Neuron (in vitro differentiated cells): Measurements from ENCODE around the gene CMIP.

Experiments
- H2AFZ ChIP-seq: one replicate; pipeline ENCODE4 v1.6.1; 2013; ENCODE audit warnings: low read depth, mild to moderate bottlenecking, inconsistent platforms, low read length, moderate library complexity
- H3K27me3 ChIP-seq: one replicate; pipeline ENCODE4 v1.6.1; 2013; ENCODE audit warnings: low read length; ENCODE audit not compliant: insufficient read depth
- H3K36me3 ChIP-seq: one replicate; pipeline ENCODE4 v1.6.1; 2013; ENCODE audit warnings: low read length; ENCODE audit not compliant: insufficient read depth
- H3K4me1 ChIP-seq: one replicate; pipeline ENCODE4 v1.6.1; 2013; ENCODE audit warnings: low read length; ENCODE audit not compliant: insufficient read depth
- H3K4me3 ChIP-seq: 2 replicates; pipeline ENCODE4 v1.5.1; 2013; ENCODE audit warnings: mild to moderate bottlenecking, low read length, moderate library complexity
- H3K9me3 ChIP-seq: one replicate; pipeline ENCODE4 v1.6.1; 2013; ENCODE audit warnings: low read length

CMIP gene

GRCh38 chr16:81533175-81533507, 88.5 kb downstream of the CMIP start:
- Histone ChIP-seq H3K9me3 (peaks cover 10% of the 10 kb centered on the region), H3K27me3 (no peaks in the 10 kb centered on the region), H3K36me3 (no peaks in the 10 kb centered on the region), H2AFZ (no peak overlapping the region), H3K4me1 (no peaks in the 10 kb centered on the region), H3K4me3 (no peak overlapping the region)

GRCh38 chr16:81535679-81536360, 91.2 kb downstream of the CMIP start:
- Histone ChIP-seq H3K4me1 (peaks cover 8% of the 10 kb centered on the region), H2AFZ (no peak overlapping the region), H3K9me3 (no peaks in the 10 kb centered on the region), H3K36me3 (no peaks in the 10 kb centered on the region), H3K4me3 (no peak overlapping the region), H3K27me3 (no peaks in the 10 kb centered on the region)

GRCh38 chr16:81536648-81537047, 92.0 kb downstream of the CMIP start:
- Histone ChIP-seq H3K27me3 (no peaks in the 10 kb centered on the region), H3K36me3 (no peaks in the 10 kb centered on the region), H3K9me3 (no peaks in the 10 kb centered on the region), H3K4me3 (no peak overlapping the region), H3K4me1 (peaks cover 13% of the 10 kb centered on the region), H2AFZ (no peak overlapping the region)

- no peak overlapping the region for H3K4me3 ChIP-seq
- H3K9me3 ChIP-seq = no peaks in the 10 kb centered on the region
- H3K4me1 ChIP-seq = peaks cover 26% of the 10 kb centered on the region
- no peaks in the 10 kb centered on the region for H3K27me3 ChIP-seq
- H2AFZ ChIP-seq = no peak overlapping the region
- H3K36me3 ChIP-seq = no peaks in the 10 kb centered on the region
Measured at GRCh38 chr16:81537721-81538561, 93.3 kb downstream of the CMIP start.

GRCh38 chr16:81539009-81539758, 94.6 kb downstream of the CMIP start:
- Histone ChIP-seq H3K4me1 (peaks cover 34% of the 10 kb centered on the region), H2AFZ (no peak overlapping the region), H3K27me3 (no peaks in the 10 kb centered on the region), H3K4me3 (no peak overlapping the region), H3K9me3 (no peaks in the 10 kb centered on the region), H3K36me3 (no peaks in the 10 kb centered on the region)

- H3K36me3 ChIP-seq = no peaks in the 10 kb centered on the region
- no peak overlapping the region for H2AFZ ChIP-seq
- H3K4me1 ChIP-seq = peaks cover 34% of the 10 kb centered on the region
- no peak overlapping the region for H3K4me3 ChIP-seq
- no peaks in the 10 kb centered on the region for H3K9me3 ChIP-seq
- no peaks in the 10 kb centered on the region for H3K27me3 ChIP-seq
Measured at GRCh38 chr16:81539759-81540472, 95.3 kb downstream of the CMIP start.

GRCh38 chr16:81541314-81541713, 96.7 kb downstream of the CMIP start:
- Histone ChIP-seq H3K27me3 (no peaks in the 10 kb centered on the region), H3K4me1 (peaks cover 34% of the 10 kb centered on the region), H3K9me3 (no peaks in the 10 kb centered on the region), H3K36me3 (no peaks in the 10 kb centered on the region), H2AFZ (no peak overlapping the region), H3K4me3 (no peak overlapping the region)

- Histone ChIP-seq H3K27me3 (no peaks in the 10 kb centered on the region), H3K4me3 (no peak overlapping the region), H2AFZ (no peak overlapping the region), H3K4me1 (peaks cover 34% of the 10 kb centered on the region), H3K36me3 (no peaks in the 10 kb centered on the region), H3K9me3 (no peaks in the 10 kb centered on the region)
Measured at GRCh38 chr16:81542609-81543570, 98.3 kb downstream of the CMIP start.

GRCh38 chr16:81543571-81543970, 99.0 kb downstream of the CMIP start:
- Histone ChIP-seq H3K27me3 (no peaks in the 10 kb centered on the region), H3K4me1 (peaks cover 34% of the 10 kb centered on the region), H3K36me3 (no peaks in the 10 kb centered on the region), H3K4me3 (no peak overlapping the region), H3K9me3 (no peaks in the 10 kb centered on the region), H2AFZ (no peak overlapping the region)

GRCh38 chr16:81544261-81544660, 99.7 kb downstream of the CMIP start:
- Histone ChIP-seq H3K36me3 (no peaks in the 10 kb centered on the region), H3K4me3 (no peak overlapping the region), H3K9me3 (no peaks in the 10 kb centered on the region), H2AFZ (no peak overlapping the region), H3K27me3 (no peaks in the 10 kb centered on the region), H3K4me1 (peaks cover 28% of the 10 kb centered on the region)

GRCh38 chr16:81544700-81545271, 100.2 kb downstream of the CMIP start:
- H3K36me3 ChIP-seq = no peaks in the 10 kb centered on the region
- H3K9me3 ChIP-seq = no peaks in the 10 kb centered on the region
- no peaks in the 10 kb centered on the region for H3K27me3 ChIP-seq
- H3K4me1 ChIP-seq = peaks cover 26% of the 10 kb centered on the region
- H2AFZ ChIP-seq = no peak overlapping the region
- H3K4me3 ChIP-seq = no peak overlapping the region
